ENCODE data around the gene MARCHF3.

MARCHF3 gene

DNA sequence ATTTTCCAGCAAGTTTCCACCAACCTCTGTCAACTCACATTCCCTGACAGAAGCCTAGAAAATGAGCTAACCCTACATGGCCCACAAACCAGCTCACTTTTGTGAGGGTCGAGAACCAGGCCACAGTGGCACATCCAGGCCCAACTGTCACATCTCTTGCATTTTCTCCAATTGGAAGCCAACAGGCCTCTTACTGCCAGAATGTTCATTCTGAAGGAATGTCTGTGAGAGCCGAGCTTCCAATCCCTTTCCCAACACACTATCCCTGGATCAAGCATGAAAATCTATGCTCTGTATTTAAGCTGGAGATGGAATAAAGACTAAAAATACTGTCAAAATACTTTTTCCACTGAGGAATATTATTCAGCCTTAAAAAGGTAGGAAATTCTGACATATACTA lies 20.0 kb downstream of the MARCHF3 start:
- no peak overlapping the region for H2AFZ ChIP-seq (ENCODE audit: low read length)
- H3F3A ChIP-seq (ENCODE audit: insufficient read depth, low read length) = no peaks in the 10 kb centered on the region
- no peaks in the 10 kb centered on the region for H3K4me1 ChIP-seq (ENCODE audit: insufficient read depth, low read length, severe bottlenecking)
- H3K9me3 ChIP-seq (ENCODE audit: low read length) = no peaks in the 10 kb centered on the region
- H4K20me1 ChIP-seq (ENCODE audit: insufficient read depth, low read length) = no peaks in the 10 kb centered on the region
- H3K4me2 ChIP-seq (ENCODE audit: low read length) = no peak overlapping the region
- no peak overlapping the region for H3K27ac ChIP-seq (ENCODE audit: low read depth, low read length, poor library complexity, severe bottlenecking)
- no peak overlapping the region for H3K9ac ChIP-seq (ENCODE audit: low read length)
- H3K9me2 ChIP-seq (ENCODE audit: low read depth, low read length) = 0 out of 2 replicates have a peak, but pooled peaks cover 3% of the 10 kb centered on the region
- no peaks in the 10 kb centered on the region for H3K36me3 ChIP-seq (ENCODE audit: insufficient read depth, low read length)
- no peak overlapping the region for H3K4me3 ChIP-seq (ENCODE audit: low read depth, low read length, poor library complexity, severe bottlenecking)
- no peaks in the 10 kb centered on the region for H3K79me2 ChIP-seq (ENCODE audit: insufficient read depth, low read length)
- H3K27me3 ChIP-seq (ENCODE audit: insufficient read depth, low read length) = no peaks in the 10 kb centered on the region
- TF ChIP-seq, protein P1, sequence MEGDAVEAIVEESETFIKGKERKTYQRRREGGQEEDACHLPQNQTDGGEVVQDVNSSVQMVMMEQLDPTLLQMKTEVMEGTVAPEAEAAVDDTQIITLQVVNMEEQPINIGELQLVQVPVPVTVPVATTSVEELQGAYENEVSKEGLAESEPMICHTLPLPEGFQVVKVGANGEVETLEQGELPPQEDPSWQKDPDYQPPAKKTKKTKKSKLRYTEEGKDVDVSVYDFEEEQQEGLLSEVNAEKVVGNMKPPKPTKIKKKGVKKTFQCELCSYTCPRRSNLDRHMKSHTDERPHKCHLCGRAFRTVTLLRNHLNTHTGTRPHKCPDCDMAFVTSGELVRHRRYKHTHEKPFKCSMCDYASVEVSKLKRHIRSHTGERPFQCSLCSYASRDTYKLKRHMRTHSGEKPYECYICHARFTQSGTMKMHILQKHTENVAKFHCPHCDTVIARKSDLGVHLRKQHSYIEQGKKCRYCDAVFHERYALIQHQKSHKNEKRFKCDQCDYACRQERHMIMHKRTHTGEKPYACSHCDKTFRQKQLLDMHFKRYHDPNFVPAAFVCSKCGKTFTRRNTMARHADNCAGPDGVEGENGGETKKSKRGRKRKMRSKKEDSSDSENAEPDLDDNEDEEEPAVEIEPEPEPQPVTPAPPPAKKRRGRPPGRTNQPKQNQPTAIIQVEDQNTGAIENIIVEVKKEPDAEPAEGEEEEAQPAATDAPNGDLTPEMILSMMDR (IDR thresholded peaks at IDR 0.05; ENCODE audit: low read length) = no peak
- TF ChIP-seq EZH2 (IDR thresholded peaks at IDR 0.05; ENCODE audit: borderline replicate concordance, low read length) = no peak

DNA sequence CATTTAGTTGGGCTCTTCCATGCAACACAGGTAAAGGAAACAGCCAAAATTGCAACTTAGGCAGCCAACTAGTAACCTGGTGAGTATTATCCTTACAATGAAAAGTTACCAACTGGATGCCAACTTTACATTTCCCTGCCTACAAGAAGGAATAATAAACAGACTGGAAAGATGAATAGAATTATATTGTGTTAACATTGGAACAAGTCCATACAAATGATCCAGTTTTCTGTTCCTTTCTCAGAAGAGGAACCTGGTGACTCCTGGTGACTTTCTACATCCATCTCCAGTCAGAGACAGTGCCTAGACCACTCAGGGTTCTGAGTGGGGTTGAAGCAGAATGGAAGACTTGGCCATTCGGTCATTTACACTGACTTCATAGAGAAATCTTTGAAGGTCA lies 20.6 kb downstream of the MARCHF3 start:
- no peak for TF ChIP-seq EZH2 (IDR thresholded peaks at IDR 0.05; ENCODE audit: borderline replicate concordance, low read length)
- TF ChIP-seq, protein P1 (IDR thresholded peaks at IDR 0.05; ENCODE audit: low read length) = no peak
- H3K9ac ChIP-seq (ENCODE audit: low read length) = no peak overlapping the region
- no peak overlapping the region for H3K27ac ChIP-seq (ENCODE audit: low read depth, low read length, poor library complexity, severe bottlenecking)
- H4K20me1 ChIP-seq (ENCODE audit: insufficient read depth, low read length) = no peaks in the 10 kb centered on the region
- 0 out of 2 replicates have a peak, but pooled peaks cover 3% of the 10 kb centered on the region for H3K9me2 ChIP-seq (ENCODE audit: low read depth, low read length)
- no peaks in the 10 kb centered on the region for H3K79me2 ChIP-seq (ENCODE audit: insufficient read depth, low read length)
- no peaks in the 10 kb centered on the region for H3K36me3 ChIP-seq (ENCODE audit: insufficient read depth, low read length)
- no peak overlapping the region for H2AFZ ChIP-seq (ENCODE audit: low read length)
- no peak overlapping the region for H3K4me2 ChIP-seq (ENCODE audit: low read length)
- H3K9me3 ChIP-seq (ENCODE audit: low read length) = no peaks in the 10 kb centered on the region
- no peak overlapping the region for H3K4me3 ChIP-seq (ENCODE audit: low read depth, low read length, poor library complexity, severe bottlenecking)
- no peaks in the 10 kb centered on the region for H3K4me1 ChIP-seq (ENCODE audit: insufficient read depth, low read length, severe bottlenecking)
- no peaks in the 10 kb centered on the region for H3F3A ChIP-seq (ENCODE audit: insufficient read depth, low read length)
- no peaks in the 10 kb centered on the region for H3K27me3 ChIP-seq (ENCODE audit: insufficient read depth, low read length)

DNA sequence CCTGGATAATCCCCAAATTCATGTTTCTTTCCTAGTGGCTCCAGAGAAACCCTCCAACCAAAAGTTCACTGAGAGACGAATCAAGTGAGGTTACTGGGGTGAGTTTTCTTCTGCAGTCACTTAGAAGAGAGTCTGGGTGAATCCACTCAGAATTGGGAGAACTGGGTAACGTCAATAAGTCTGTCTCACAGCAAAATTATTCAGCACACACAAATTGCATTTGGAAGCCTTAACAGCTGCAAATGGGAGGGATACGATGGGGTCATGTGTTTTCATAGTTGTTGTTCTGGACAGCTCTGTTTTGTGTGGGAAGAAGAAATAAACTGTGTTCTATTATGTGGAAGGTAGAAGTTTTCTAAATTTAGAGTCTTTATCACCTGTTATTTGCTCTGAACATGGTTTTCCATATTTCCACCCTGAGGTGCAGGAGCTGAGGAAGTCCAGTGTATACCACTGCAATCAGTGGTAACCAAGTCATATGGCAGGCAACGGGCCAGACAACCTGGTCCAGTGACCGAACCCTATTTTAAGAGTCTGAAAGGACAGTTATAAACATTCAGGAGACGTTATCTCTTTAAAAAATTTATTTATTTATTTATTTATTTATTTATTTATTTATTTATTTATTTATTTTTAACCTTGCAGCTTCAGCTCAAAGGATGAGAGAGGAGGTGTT lies 21.9 kb downstream of the MARCHF3 start:
- H3K27me3 ChIP-seq (ENCODE audit: insufficient read depth, low read length) = no peaks in the 10 kb centered on the region

More for the DNA sequence above, 21.9 kb downstream of the MARCHF3 start:
- Histone ChIP-seq H3F3A (ENCODE audit: insufficient read depth, low read length) (no peaks in the 10 kb centered on the region), H3K4me1 (ENCODE audit: insufficient read depth, low read length, severe bottlenecking) (no peaks in the 10 kb centered on the region), H3K27ac (ENCODE audit: low read depth, low read length, poor library complexity, severe bottlenecking) (no peak overlapping the region), H3K9me2 (ENCODE audit: low read depth, low read length) (0 out of 2 replicates have a peak, but pooled peaks cover 3% of the 10 kb centered on the region), H3K36me3 (ENCODE audit: insufficient read depth, low read length) (no peaks in the 10 kb centered on the region), H3K9ac (ENCODE audit: low read length) (no peak overlapping the region), H2AFZ (ENCODE audit: low read length) (no peak overlapping the region), H4K20me1 (ENCODE audit: insufficient read depth, low read length) (no peaks in the 10 kb centered on the region), H3K9me3 (ENCODE audit: low read length) (no peaks in the 10 kb centered on the region), H3K4me2 (ENCODE audit: low read length) (no peak overlapping the region), H3K79me2 (ENCODE audit: insufficient read depth, low read length) (no peaks in the 10 kb centered on the region), H3K4me3 (ENCODE audit: low read depth, low read length, poor library complexity, severe bottlenecking) (no peak overlapping the region)
- TF ChIP-seq EZH2 (IDR thresholded peaks at IDR 0.05; ENCODE audit: borderline replicate concordance, low read length) = no peak
- TF ChIP-seq, protein P1 (IDR thresholded peaks at IDR 0.05; ENCODE audit: low read length) = no peak

Data from OCI-LY1 (cell line).